Limb (tissue), 2 donors: ENCODE data around the gene RAPGEF1.

Experiments used
- DNase-seq, 2 donors: peaks; one replicate each; pipeline ENCODE4 v3.0.0-alpha.2; 2016; ENCODE audit errors: extremely low spot score in 2 of 2

RAPGEF1 gene

GRCh38 chr9:131609099-131609830, 130.6 kb downstream of the RAPGEF1 start:
- DNase-seq = peak; percentile 74

GRCh38 chr9:131608493-131609037, 131.3 kb downstream of the RAPGEF1 start:
- DNase-seq = peak; percentile 85 to 89

GRCh38 chr9:131607591-131607990, 132.3 kb downstream of the RAPGEF1 start:
- no peak for DNase-seq

GRCh38 chr9:131606896-131607567, 132.8 kb downstream of the RAPGEF1 start:
- DNase-seq = no peak

- DNase-seq = no peak
Measured at GRCh38 chr9:131605770-131606590, 133.9 kb downstream of the RAPGEF1 start.

GRCh38 chr9:131603711-131604439, 136.0 kb downstream of the RAPGEF1 start:
- no peak for DNase-seq

- no peak for DNase-seq
Measured at GRCh38 chr9:131603199-131603598, 136.7 kb downstream of the RAPGEF1 start.

- DNase-seq = no peak
Measured at GRCh38 chr9:131601683-131602181, 138.1 kb downstream of the RAPGEF1 start.

- DNase-seq = no peak
Measured at GRCh38 chr9:131598121-131598520, 141.8 kb downstream of the RAPGEF1 start.

GRCh38 chr9:131597246-131597645, 142.6 kb downstream of the RAPGEF1 start:
- no peak for DNase-seq

- DNase-seq = no peak
Measured at GRCh38 chr9:131596430-131596743, 143.5 kb downstream of the RAPGEF1 start.

GRCh38 chr9:131595696-131596429, 144.0 kb downstream of the RAPGEF1 start:
- no peak for DNase-seq

GRCh38 chr9:131594906-131595665, 144.8 kb downstream of the RAPGEF1 start:
- DNase-seq = no peak

- no peak for DNase-seq
Measured at GRCh38 chr9:131593936-131594665, 145.8 kb downstream of the RAPGEF1 start.

GRCh38 chr9:131593091-131593820, 146.6 kb downstream of the RAPGEF1 start:
- no peak for DNase-seq

- DNase-seq = no peak
Measured at GRCh38 chr9:131591845-131592208, 148.0 kb downstream of the RAPGEF1 start.

- peak; percentile 58 to 79 for DNase-seq
Measured at GRCh38 chr9:131590907-131591844, 148.7 kb downstream of the RAPGEF1 start.
